Epithelial cell of esophagus (primary cell): Measurements from ENCODE around the gene PKD2.
A peak's percentile ranks its signal among the peaks of the same experiment; 100 is the strongest.

Source experiments
- DNase-seq: peaks from one replicate; pipeline ENCODE4 v3.0.0; 2010; ENCODE audit warnings: low read depth
- H3K4me3 ChIP-seq: 2 replicates; pipeline ENCODE4 v1.5.1; 2011; ENCODE audit warnings: mild to moderate bottlenecking, low read length, control low read depth
- TF ChIP-seq, protein P1 (sequence below): IDR thresholded peaks from 2 replicates; pipeline ENCODE4 v1.5.1; 2011; ENCODE audit warnings: low read depth, mild to moderate bottlenecking, low read length, control low read depth, inconsistent platforms; ENCODE audit not compliant: insufficient read depth; ENCODE audit errors: missing control alignments

Gene PKD2

DNA sequence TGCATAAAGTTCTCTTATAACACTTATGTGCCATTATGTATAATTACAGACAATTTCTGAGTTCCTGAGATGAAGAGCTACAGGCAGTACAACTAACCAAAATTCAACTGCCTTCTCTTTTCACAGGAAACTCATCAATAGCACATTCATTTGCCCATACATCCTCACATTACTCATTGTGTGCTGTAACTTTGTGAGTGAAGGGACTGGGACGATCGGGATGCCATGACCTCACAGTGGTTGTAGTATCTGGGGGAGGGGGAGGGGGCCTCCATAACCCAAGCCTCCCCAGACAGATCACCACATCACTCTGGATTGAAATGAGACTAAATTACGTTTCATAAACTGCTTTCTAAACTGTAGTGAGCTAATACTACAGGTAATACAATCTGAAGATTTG is 90.3 kb downstream of the PKD2 start:
- TF ChIP-seq, protein P1, sequence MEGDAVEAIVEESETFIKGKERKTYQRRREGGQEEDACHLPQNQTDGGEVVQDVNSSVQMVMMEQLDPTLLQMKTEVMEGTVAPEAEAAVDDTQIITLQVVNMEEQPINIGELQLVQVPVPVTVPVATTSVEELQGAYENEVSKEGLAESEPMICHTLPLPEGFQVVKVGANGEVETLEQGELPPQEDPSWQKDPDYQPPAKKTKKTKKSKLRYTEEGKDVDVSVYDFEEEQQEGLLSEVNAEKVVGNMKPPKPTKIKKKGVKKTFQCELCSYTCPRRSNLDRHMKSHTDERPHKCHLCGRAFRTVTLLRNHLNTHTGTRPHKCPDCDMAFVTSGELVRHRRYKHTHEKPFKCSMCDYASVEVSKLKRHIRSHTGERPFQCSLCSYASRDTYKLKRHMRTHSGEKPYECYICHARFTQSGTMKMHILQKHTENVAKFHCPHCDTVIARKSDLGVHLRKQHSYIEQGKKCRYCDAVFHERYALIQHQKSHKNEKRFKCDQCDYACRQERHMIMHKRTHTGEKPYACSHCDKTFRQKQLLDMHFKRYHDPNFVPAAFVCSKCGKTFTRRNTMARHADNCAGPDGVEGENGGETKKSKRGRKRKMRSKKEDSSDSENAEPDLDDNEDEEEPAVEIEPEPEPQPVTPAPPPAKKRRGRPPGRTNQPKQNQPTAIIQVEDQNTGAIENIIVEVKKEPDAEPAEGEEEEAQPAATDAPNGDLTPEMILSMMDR, result no peak
- DNase-seq, result peak; percentile 11

DNA sequence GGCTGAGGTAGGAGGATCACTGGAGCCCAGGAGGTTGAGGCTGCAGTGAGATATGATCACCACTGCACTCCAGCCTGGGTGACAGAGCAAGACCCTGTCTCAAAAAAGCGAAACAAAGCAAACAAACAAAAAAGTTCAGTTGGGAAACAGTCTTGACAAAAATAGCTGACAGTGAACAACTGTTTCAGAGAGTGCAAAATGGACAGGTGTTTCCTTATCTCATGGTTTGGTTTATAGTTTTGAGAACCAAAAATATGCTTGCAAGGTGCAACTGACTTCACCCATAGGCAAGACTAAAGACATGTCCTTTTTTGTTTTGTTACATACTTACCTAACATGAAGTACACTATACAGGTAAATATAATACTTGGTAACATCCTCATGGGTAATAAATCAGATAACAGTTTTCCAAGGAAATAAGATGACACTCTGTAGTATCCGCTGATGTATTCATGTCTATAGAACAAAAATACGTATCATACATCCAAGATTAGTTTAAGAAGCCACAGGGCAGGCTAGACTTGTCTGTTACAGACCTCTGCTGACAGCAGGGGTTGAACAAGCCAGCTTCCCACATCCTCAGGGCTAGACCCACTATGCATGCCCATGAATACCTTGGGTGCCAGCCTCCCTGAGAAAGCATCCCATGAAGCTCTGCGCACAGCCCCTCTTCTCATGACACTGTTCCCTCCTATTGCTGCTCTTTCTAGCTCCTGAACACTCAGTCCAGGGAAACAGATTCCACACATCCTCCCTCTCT is 91.7 kb downstream of the PKD2 start:
- no peak for DNase-seq
- H3K4me3 ChIP-seq, result no peak overlapping the region
- TF ChIP-seq, protein P1, result no peak

More for the DNA sequence above, 90.3 kb downstream of the PKD2 start:
- no peak overlapping the region for H3K4me3 ChIP-seq

DNA sequence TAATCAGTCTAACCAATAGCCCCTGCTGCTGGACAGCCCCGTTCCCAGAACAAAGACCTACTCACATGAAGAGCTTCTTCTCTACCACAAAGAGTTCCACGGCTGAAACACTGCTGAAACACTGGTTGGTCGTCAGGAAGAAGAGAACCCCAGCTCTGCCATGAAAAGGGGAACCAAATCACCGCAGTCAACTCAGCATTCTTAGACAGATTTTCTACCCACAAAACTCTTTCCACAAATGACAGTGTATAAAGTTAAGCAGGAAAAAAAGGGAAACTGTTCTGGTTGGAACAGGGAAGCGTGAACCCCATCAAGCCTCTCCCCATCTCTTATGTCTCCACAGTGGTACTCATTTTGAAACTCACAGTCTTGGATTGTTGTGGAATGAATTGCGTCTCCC is 93.7 kb downstream of the PKD2 start:
- TF ChIP-seq, protein P1, result no peak
- no peak overlapping the region for H3K4me3 ChIP-seq
- DNase-seq, result no peak

GRCh38 chr4:88102026-88102425 is 94.6 kb downstream of the PKD2 start:
- H3K4me3 ChIP-seq, result no peak overlapping the region
- DNase-seq, result no peak
- TF ChIP-seq, protein P1, result no peak

DNA sequence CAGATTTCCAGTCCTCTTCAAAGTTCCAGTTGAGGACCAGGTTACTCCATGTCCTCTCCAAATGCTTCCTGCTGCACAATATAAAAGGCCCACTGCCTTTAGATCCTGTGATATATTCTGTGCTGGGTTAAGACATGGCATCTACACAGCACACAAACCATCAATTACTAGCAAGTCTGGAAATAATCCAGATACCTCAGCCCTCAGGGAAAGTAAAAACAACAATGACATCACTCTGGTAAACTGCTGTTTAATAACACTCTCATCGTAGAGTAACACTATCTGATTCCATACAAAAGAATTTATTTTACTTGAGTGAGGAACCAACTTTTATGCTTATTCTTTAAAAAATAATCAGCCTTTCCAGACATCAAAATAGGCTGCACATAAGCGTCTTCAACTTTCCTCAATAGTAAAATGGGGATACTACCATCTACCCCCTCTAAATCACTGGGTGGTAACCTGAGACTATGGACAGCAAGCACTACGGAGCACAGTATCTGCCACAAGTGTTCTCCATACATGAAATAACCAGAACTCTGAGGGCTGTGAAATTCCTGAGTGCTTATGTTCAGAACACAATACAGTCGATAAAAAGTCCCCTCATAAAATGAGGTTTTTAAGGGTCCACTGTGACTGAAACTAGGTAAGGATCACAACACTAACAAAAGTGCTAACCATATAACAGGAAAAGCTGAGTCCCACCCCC is 97.6 kb downstream of the PKD2 start:
- DNase-seq, result peak; percentile 87
- TF ChIP-seq, protein P1, result no peak
- H3K4me3 ChIP-seq, result no peak overlapping the region

DNA sequence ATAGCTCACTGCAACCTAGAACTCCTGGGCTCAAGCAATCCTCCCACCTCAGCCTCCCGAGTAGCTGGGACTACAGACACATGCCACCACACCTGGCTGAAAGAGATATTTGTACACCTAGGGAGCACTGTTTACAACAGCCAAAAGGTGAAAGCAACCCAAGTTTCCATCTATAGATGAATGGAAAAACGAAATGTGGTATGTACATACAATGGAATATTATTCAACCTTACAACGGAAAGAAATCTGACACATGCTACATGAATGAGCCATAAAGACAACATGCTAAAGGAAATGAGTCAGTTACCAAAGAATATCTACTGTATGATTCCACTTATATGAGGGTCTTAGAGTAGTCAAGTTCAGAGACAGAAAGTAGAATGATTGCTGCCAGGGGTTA is 98.8 kb downstream of the PKD2 start:
- peak; percentile 75 for DNase-seq
- H3K4me3 ChIP-seq, result no peak overlapping the region
- TF ChIP-seq, protein P1, result no peak
